Neural crest cell (in vitro differentiated cells): ENCODE results near the gene CSF2. TPM values are rescaled to one million over a fixed set of nuclear protein-coding genes. Genes with fewer than 3 reads are reported as not detected.

Experiments used
- DNase-seq: peaks from one replicate; pipeline ENCODE4 v3.0.0; 2021; ENCODE audit warnings: low read depth, mixed read lengths, low spot score
- H3K27ac Mint-ChIP-seq: one replicate; pipeline ENCODE4 v1.8.0; 2021; ENCODE audit warnings: mild to moderate bottlenecking, mixed read lengths; ENCODE audit not compliant: unreplicated experiment
- H3K27me3 Mint-ChIP-seq: 2 replicates; pipeline ENCODE4 v1.8.0; 2021; ENCODE audit warnings: low read depth, mild to moderate bottlenecking, mixed read lengths
- H3K36me3 Mint-ChIP-seq: 2 replicates; pipeline ENCODE4 v1.8.0; 2021; ENCODE audit warnings: low read depth, mild to moderate bottlenecking, mixed read lengths
- H3K4me1 Mint-ChIP-seq: 2 replicates; pipeline ENCODE4 v1.8.0; 2021; ENCODE audit warnings: mixed read lengths
- H3K4me3 Mint-ChIP-seq: one replicate; pipeline ENCODE4 v1.8.0; 2021; ENCODE audit warnings: mild to moderate bottlenecking, mixed read lengths
- H3K9me3 Mint-ChIP-seq: 2 replicates; pipeline ENCODE4 v1.8.0; 2021; ENCODE audit warnings: mixed read lengths
- CTCF ChIP-seq: fragments of 200-600 bp; sonication (generic); conservative IDR thresholded peaks from 2 replicates; pipeline ENCODE4 v1.5.0; 2021; ENCODE audit warnings: antibody characterized with exemption, mild to moderate bottlenecking
- total RNA-seq: library from RNA; stranded (reverse); gene quantifications from 2 replicates; pipeline ENCODE4 v1.2.1, GENCODE V29; 2021

The CSF2 gene
- total RNA-seq, 1 donor from 2014 or later = not detected

- no peak for TF ChIP-seq CTCF
- H3K36me3 Mint-ChIP-seq = no peaks in the 10 kb centered on the region
- no peak overlapping the region for H3K4me3 Mint-ChIP-seq
- no peak overlapping the region for H3K27ac Mint-ChIP-seq
- H3K27me3 Mint-ChIP-seq = peaks cover 20% of the 10 kb centered on the region
- DNase-seq = no peak
- H3K9me3 Mint-ChIP-seq = no peaks in the 10 kb centered on the region
- H3K4me1 Mint-ChIP-seq = no peaks in the 10 kb centered on the region
Measured at GRCh38 chr5:132027027-132027426, 46.6 kb upstream of the CSF2 start.

- Mint-ChIP-seq H3K27me3 (peaks cover 27% of the 10 kb centered on the region), H3K27ac (no peak overlapping the region), H3K4me3 (no peak overlapping the region), H3K36me3 (no peaks in the 10 kb centered on the region), H3K9me3 (no peaks in the 10 kb centered on the region), H3K4me1 (no peaks in the 10 kb centered on the region)
- DNase-seq = no peak
- no peak for TF ChIP-seq CTCF
Measured at GRCh38 chr5:132029609-132030330, 43.8 kb upstream of the CSF2 start.

DNA sequence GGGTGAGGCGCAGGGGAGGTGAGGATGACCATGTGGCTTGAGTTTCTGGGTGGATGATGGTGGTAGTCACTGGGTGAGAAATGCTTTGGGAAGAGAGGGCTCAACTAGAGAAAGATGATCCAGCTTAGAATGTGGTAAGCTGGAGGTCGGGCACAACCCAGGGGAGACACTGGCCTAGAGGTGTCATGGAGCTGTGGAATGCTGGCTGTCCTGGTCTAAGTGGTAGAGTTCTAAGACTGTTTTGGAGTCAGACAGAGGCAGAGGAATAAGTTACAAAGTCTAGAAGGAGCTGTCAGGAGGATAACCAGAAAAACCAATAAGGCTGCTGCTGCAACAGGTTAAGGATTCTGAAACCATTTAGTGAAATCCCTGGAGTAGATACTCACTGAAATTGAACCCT is 43.0 kb upstream of the CSF2 start:
- Mint-ChIP-seq H3K36me3 (no peaks in the 10 kb centered on the region), H3K27me3 (peaks cover 32% of the 10 kb centered on the region), H3K27ac (no peak overlapping the region), H3K9me3 (no peaks in the 10 kb centered on the region), H3K4me3 (no peak overlapping the region), H3K4me1 (no peaks in the 10 kb centered on the region)
- no peak for DNase-seq
- TF ChIP-seq CTCF = no peak

GRCh38 chr5:132032196-132032595 is 41.4 kb upstream of the CSF2 start:
- H3K9me3 Mint-ChIP-seq = no peaks in the 10 kb centered on the region
- no peaks in the 10 kb centered on the region for H3K36me3 Mint-ChIP-seq
- H3K4me3 Mint-ChIP-seq = no peak overlapping the region
- no peak for DNase-seq
- H3K27ac Mint-ChIP-seq = no peak overlapping the region
- TF ChIP-seq CTCF = no peak
- H3K4me1 Mint-ChIP-seq = no peaks in the 10 kb centered on the region
- H3K27me3 Mint-ChIP-seq = peaks cover 43% of the 10 kb centered on the region

DNA sequence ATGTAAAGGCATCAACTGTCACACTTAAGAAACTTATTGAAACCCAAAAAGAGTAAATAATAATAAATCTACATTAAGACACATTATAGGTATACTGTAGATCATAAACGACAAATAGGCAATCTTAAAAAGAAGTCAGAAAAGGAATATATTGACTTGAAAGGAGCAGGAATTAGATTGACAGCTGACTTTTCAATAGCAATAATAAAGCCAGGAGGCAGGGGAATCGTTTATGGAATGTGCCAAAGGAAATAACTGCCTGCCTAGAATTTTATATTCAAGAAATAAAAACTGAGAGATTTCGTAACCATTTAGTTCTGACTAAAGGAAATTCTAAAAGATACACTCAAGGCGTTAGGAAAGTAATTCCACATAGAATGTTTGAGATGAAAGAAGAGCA is 40.5 kb upstream of the CSF2 start:
- Mint-ChIP-seq H3K9me3 (no peaks in the 10 kb centered on the region), H3K4me3 (no peak overlapping the region), H3K27me3 (peaks cover 50% of the 10 kb centered on the region), H3K4me1 (no peaks in the 10 kb centered on the region), H3K27ac (no peak overlapping the region), H3K36me3 (no peaks in the 10 kb centered on the region)
- no peak for TF ChIP-seq CTCF
- DNase-seq = no peak
